ENCODE data around the gene C1QB. TPM values are rescaled to one million over a fixed set of nuclear protein-coding genes. Genes with fewer than 3 reads are reported as not detected.

C1QB gene
- total and polyA plus RNA-seq, 2 experiments from 2014 or later = not detected

GRCh38 chr1:22641247-22641646 is 11.8 kb upstream of the C1QB start (continued):
- no peak for TF ChIP-seq EZH2phosphoT487 (IDR thresholded peaks at IDR 0.05; ENCODE audit: unreplicated experiment)
- no peak for TF ChIP-seq ZNF114 (CRISPR knock-in tag; IDR thresholded peaks at IDR 0.05)
- TF ChIP-seq JUNB (IDR thresholded peaks at IDR 0.05; ENCODE audit: unreplicated experiment) = no peak
- no peak for TF ChIP-seq NANOG (IDR thresholded peaks at IDR 0.05; ENCODE audit: borderline replicate concordance)
- no peak for TF ChIP-seq EZH2 (IDR thresholded peaks at IDR 0.05; ENCODE audit: low read depth, unreplicated experiment)
- TF ChIP-seq ETS1 (IDR thresholded peaks at IDR 0.05) = no peak
- no peak for TF ChIP-seq CTCF (conservative IDR thresholded peaks at IDR 0.05; ENCODE audit: low read depth in 2 of 2)
- TF ChIP-seq CREB1 (CRISPR knock-in tag; IDR thresholded peaks at IDR 0.05; ENCODE audit: low read depth) = no peak
- no peak for TF ChIP-seq STAT1 (IDR thresholded peaks at IDR 0.05; ENCODE audit: unreplicated experiment)
- TF ChIP-seq POLR2AphosphoS5 (IDR thresholded peaks at IDR 0.05; ENCODE audit: low read depth) = no peak

GRCh38 chr1:22641906-22642636 is 11.0 kb upstream of the C1QB start:
- no peak for TF ChIP-seq ETS1 (IDR thresholded peaks at IDR 0.05)
- no peak for TF ChIP-seq ZNF331 (CRISPR knock-in tag; IDR thresholded peaks at IDR 0.05; ENCODE audit: low read depth)
- peak; percentile 80 to 93 for TF ChIP-seq CTCF (conservative IDR thresholded peaks at IDR 0.05; ENCODE audit: low read depth in 2 of 2)
- no peak overlapping the region for H3K4me3 Mint-ChIP-seq

More at GRCh38 chr1:22641906-22642636, 11.0 kb upstream of the C1QB start:
- Histone ChIP-seq H3F3A (replicated peaks; ENCODE audit: low read depth) (no peaks in the 10 kb centered on the region), H3K9me2 (ENCODE audit: insufficient read depth) (no peaks in the 10 kb centered on the region), H3K27ac (ENCODE audit: low read depth) (no peak overlapping the region), H3K4me1 (ENCODE audit: insufficient read depth) (no peaks in the 10 kb centered on the region; the same call in 1 of the 2 replicates), H3K36me3 (ENCODE audit: insufficient read depth) (no peaks in the 10 kb centered on the region), H3K79me2 (replicated peaks; ENCODE audit: insufficient read depth) (no peaks in the 10 kb centered on the region), H3K4me2 (no peak overlapping the region), H4K20me1 (replicated peaks; ENCODE audit: insufficient read depth) (no peaks in the 10 kb centered on the region), H2AFZ (no peak overlapping the region), H3K4me3 (no peak overlapping the region), H3K27me3 (ENCODE audit: insufficient read depth) (no peaks in the 10 kb centered on the region)
- peaks cover 8% of the 10 kb centered on the region for H3K4me1 Mint-ChIP-seq
- no peaks in the 10 kb centered on the region for H3K9me3 Mint-ChIP-seq
- no peak overlapping the region for H3K27ac Mint-ChIP-seq
- DNase-seq (ENCODE audit: low spot score) (peak; percentile 88), ATAC-seq (peak; percentile 91)
- H3K36me3 Mint-ChIP-seq (ENCODE audit: low read depth) = no peaks in the 10 kb centered on the region
- H3K27me3 Mint-ChIP-seq (ENCODE audit: insufficient read depth, low read depth, poor library complexity) = peaks cover 10% of the 10 kb centered on the region

Data from GM23338 (cell line).